ENCODE measurements around the gene HS6ST2. TPM values are rescaled to one million over a fixed set of nuclear protein-coding genes. Genes with fewer than 3 reads are reported as not detected.

Gene HS6ST2
- total and polyA plus RNA-seq, 10 of the 15 experiments (the other 5 are each of a cell fraction or from before 2014, with no cell fraction given), result not detected

DNA sequence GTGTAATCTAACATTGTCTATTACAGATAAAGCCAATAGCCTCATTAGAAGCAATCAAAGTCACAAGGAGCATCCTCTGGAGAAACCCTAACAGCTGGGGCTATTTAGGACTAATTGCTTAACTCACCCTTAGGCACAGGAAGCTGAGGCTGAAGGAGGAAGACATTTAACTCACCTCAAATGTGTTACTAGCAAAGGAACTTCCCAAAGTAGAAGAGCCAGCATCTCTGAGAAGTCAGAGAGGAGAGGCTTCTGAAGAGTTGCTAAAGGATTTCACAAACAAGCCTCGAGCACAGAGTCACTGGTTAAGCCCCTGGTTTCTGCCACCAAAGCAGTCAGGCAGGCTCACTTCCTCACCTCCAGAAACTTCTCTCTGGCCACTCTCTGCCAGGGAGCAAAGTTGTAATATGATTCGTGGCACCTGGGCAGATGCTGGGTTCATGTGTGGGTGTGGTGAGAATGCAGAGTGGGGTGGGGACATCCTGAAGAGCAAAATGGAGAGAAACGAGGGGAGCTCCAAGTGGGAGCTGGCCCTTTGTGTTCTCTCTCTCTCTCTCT lies 201.3 kb downstream of the HS6ST2 start:
- no peaks in the 10 kb centered on the region; a peak in 1 of 4 replicates for H3K27me3 ChIP-seq (replicated peaks in 1 of 2; ENCODE audit: control insufficient read depth in 2 of 2, insufficient read depth in 2 of 2, low read length in 1 of 2)
- H3K79me2 ChIP-seq (ENCODE audit: control insufficient read depth, insufficient read depth, low read length), result no peaks in the 10 kb centered on the region
- H3K27ac ChIP-seq (ENCODE audit: control insufficient read depth, insufficient read depth), result no peak overlapping the region
- in situ Hi-C loops (cut with MboI), result no loop called here
- intact Hi-C loops (cut with micrococcal nuclease; ENCODE audit: unreplicated experiment), result no loop called here
- BruUV-seq (replicated peaks), result no TSS peak
- RAD21 ChIA-PET (ENCODE audit: unreplicated experiment), result no interaction called here
- CTCF ChIA-PET, result no interaction called here
- H3K4me1 ChIP-seq (ENCODE audit: control insufficient read depth, insufficient read depth, low read length), result no peaks in the 10 kb centered on the region
- H2AFZ ChIP-seq (ENCODE audit: control insufficient read depth, low read depth, low read length), result no peak overlapping the region
- SMC1A ChIA-PET (ENCODE audit: uncharacterized antibody, unreplicated experiment), result no interaction called here
- DNase-seq (ENCODE audit: low read depth, low spot score), result no peak
- no peaks in the 10 kb centered on the region for H3K9me3 ChIP-seq (replicated peaks; ENCODE audit: control insufficient read depth, insufficient read depth, low read length)
- no peak overlapping the region for H3K4me2 ChIP-seq (ENCODE audit: control insufficient read depth, insufficient read depth)
- no peak for ATAC-seq
- H3K36me3 ChIP-seq (ENCODE audit: control insufficient read depth in 2 of 2, insufficient read depth in 2 of 2, low read length in 1 of 2), result no peaks in the 10 kb centered on the region
- POLR2A ChIA-PET, result no interaction called here
- no peaks in the 10 kb centered on the region for H4K20me1 ChIP-seq (ENCODE audit: control insufficient read depth, insufficient read depth)
- no peak for FAIRE-seq
- no peak overlapping the region for H3K9ac ChIP-seq (ENCODE audit: control insufficient read depth, insufficient read depth, low read length)
- no peak overlapping the region for H3K4me3 ChIP-seq
- 0% methylated on average over 3 of the region's 3 CpGs for WGBS (ENCODE audit: insufficient coverage, insufficient replicate concordance, low lambda C conversion rate, missing lambda C conversion rate)
- TF ChIP-seq HDGF (IDR thresholded peaks at IDR 0.05) (no peak), IKZF2 (IDR thresholded peaks at IDR 0.05) (no peak), NFYA (IDR thresholded peaks at IDR 0.05; ENCODE audit: borderline replicate concordance, low read depth, low read length) (no peak), BMI1 (IDR thresholded peaks at IDR 0.05; ENCODE audit: borderline replicate concordance) (no peak), EGR1 (IDR thresholded peaks at IDR 0.05; ENCODE audit: borderline replicate concordance in 1 of 2, low read depth in 2 of 2, low read length in 2 of 2) (no peak), CBFB (IDR thresholded peaks at IDR 0.05; ENCODE audit: low read depth) (no peak), SPI1 (IDR thresholded peaks at IDR 0.05; ENCODE audit: borderline replicate concordance, insufficient read depth, low read depth, low read length) (no peak), HDAC6 (IDR thresholded peaks at IDR 0.05; ENCODE audit: unreplicated experiment) (no peak), CEBPB (IDR thresholded peaks at IDR 0.05; ENCODE audit: borderline replicate concordance in 1 of 2, low read depth in 2 of 2, low read length in 2 of 2) (no peak), NRF1 (conservative IDR thresholded peaks at IDR 0.05; ENCODE audit: low read depth, low read length) (no peak), YBX1 (IDR thresholded peaks at IDR 0.05) (no peak), STAT3 (IDR thresholded peaks at IDR 0.05; ENCODE audit: low read depth, low read length) (no peak), KAT2A (conservative IDR thresholded peaks at IDR 0.05; ENCODE audit: control insufficient read depth, low read depth, low read length) (no peak), POLR2AphosphoS5 (IDR thresholded peaks at IDR 0.05; ENCODE audit: low read length) (no peak), KDM1A (IDR thresholded peaks at IDR 0.05; ENCODE audit: borderline replicate concordance) (no peak)
- TF ChIP-seq, protein P1, sequence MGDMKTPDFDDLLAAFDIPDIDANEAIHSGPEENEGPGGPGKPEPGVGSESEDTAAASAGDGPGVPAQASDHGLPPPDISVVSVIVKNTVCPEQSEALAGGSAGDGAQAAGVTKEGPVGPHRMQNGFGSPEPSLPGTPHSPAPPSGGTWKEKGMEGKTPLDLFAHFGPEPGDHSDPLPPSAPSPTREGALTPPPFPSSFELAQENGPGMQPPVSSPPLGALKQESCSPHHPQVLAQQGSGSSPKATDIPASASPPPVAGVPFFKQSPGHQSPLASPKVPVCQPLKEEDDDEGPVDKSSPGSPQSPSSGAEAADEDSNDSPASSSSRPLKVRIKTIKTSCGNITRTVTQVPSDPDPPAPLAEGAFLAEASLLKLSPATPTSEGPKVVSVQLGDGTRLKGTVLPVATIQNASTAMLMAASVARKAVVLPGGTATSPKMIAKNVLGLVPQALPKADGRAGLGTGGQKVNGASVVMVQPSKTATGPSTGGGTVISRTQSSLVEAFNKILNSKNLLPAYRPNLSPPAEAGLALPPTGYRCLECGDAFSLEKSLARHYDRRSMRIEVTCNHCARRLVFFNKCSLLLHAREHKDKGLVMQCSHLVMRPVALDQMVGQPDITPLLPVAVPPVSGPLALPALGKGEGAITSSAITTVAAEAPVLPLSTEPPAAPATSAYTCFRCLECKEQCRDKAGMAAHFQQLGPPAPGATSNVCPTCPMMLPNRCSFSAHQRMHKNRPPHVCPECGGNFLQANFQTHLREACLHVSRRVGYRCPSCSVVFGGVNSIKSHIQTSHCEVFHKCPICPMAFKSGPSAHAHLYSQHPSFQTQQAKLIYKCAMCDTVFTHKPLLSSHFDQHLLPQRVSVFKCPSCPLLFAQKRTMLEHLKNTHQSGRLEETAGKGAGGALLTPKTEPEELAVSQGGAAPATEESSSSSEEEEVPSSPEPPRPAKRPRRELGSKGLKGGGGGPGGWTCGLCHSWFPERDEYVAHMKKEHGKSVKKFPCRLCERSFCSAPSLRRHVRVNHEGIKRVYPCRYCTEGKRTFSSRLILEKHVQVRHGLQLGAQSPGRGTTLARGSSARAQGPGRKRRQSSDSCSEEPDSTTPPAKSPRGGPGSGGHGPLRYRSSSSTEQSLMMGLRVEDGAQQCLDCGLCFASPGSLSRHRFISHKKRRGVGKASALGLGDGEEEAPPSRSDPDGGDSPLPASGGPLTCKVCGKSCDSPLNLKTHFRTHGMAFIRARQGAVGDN (IDR thresholded peaks at IDR 0.05), result no peak
- TF ChIP-seq, protein P2, sequence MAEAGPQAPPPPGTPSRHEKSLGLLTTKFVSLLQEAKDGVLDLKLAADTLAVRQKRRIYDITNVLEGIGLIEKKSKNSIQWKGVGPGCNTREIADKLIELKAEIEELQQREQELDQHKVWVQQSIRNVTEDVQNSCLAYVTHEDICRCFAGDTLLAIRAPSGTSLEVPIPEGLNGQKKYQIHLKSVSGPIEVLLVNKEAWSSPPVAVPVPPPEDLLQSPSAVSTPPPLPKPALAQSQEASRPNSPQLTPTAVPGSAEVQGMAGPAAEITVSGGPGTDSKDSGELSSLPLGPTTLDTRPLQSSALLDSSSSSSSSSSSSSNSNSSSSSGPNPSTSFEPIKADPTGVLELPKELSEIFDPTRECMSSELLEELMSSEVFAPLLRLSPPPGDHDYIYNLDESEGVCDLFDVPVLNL (IDR thresholded peaks at IDR 0.05; ENCODE audit: low read depth, low read length), result no peak

Measured in GM12878 (cell line).